HuH-7 (cell line): ENCODE measurements around the gene HMX1.

Experiments
- DNase-seq: peaks from one replicate; pipeline ENCODE4 v3.0.0; 2011; ENCODE audit warnings: low spot score

The HMX1 gene

GRCh38 chr4:8867624-8868320 lies 3.9 kb downstream of the HMX1 start:
- no peak for DNase-seq

DNA sequence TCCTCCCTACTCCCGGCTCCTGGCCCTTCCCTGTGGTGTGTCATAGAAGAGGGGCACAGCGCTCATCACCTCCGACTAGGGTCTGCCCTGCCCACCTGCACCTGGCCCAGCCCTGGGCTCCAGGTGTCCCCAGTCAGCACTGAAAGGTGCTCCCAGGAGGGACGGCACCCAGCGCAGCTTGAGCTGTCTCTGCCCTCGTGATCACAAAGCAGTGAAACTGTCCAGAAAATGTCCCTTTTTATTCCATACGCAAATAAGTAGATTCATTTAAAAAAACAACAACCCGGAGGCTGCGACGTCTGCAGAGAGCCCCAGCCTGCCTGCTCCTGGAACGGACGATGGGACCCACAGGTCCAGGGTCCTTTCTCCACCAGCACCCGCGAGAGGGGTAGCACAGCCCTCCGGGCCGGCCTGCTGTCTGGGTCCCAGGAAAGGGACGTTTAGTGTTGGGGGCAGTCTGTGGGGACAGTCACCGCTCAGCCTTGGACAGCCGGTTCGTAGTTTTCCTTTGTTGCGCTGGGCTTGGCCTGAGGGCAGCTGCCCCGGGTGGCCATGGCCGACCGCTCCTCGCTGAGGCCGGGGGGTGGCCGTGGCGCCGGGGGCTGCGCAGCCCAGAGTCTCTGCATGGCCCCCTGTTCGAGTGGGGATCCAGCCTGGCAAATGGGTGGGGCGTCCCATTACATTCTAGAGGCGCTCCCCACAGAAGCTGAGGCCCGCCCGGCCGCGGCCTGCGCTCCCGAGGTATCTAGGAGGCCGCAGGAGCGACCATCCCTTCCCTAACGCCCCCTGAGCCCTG lies 4.6 kb downstream of the HMX1 start:
- DNase-seq, result no peak

GRCh38 chr4:8866421-8866820 lies 5.2 kb downstream of the HMX1 start:
- DNase-seq, result no peak

DNA sequence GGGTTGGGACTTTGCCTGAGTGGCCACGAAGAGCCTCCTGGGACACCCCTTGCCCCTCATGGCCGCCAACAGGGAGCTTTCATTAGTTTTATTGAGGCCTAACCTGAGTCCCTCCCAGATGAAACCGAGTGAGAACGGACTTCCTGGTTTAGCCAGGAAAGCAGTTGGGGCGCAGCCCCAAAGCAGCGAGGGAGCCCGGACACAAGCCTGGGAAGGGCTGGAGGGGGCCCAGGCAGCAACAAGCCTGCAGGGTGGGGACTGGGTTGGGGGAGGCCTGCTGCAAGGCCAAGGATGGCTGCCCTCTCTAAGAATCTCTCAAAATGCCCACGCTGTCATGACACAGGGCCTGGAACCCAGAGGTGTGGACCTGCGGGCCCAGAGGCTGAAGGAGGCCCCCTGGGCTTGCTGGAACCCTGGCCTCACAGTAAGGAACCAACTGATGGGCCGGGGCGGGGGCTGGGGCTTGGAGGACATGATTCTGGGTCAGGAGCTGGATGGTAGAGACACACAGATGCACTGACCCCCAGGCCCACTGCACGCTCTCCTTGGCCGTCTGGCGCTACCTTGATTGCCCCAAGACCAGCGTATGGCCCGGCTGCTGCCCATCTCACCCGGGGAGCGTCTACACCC lies 5.8 kb downstream of the HMX1 start:
- no peak for DNase-seq

DNA sequence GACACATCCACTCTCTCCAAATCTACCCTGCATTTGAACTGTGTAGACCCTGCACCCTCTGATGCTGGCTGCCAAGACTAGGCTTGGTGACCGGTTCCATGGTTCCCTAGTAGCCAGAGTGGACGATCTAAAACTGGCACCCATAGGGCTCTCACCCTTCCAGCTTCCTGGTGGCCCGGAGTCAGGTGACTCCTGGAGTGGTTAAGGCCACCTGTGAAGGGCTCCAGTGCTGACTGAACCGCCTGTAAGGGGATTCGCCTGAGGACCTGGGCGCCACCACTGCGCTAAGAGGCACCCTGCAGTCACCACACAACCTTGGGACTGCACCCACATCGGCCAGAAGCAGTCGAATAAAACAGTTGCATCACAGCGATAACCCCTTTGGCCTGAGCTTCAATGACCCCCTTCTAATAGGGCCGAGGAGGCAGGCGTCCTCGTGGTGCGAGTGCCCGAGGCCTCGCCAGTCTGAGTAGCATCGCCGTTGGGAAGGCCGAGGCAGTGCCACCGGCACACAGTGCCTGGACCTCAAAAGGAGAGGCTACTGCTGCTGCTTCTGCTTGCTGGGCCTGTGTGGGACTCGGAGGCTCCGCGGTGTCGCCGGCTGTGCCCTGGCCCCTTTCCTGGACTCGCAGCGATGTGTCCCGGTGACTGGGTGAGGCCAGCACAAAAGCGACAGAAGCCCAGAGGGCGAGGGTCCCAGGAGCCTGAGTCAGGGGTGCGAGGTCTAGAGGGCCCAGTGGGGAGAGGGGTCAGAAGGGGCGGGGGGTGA lies 6.5 kb downstream of the HMX1 start:
- DNase-seq, result no peak

DNA sequence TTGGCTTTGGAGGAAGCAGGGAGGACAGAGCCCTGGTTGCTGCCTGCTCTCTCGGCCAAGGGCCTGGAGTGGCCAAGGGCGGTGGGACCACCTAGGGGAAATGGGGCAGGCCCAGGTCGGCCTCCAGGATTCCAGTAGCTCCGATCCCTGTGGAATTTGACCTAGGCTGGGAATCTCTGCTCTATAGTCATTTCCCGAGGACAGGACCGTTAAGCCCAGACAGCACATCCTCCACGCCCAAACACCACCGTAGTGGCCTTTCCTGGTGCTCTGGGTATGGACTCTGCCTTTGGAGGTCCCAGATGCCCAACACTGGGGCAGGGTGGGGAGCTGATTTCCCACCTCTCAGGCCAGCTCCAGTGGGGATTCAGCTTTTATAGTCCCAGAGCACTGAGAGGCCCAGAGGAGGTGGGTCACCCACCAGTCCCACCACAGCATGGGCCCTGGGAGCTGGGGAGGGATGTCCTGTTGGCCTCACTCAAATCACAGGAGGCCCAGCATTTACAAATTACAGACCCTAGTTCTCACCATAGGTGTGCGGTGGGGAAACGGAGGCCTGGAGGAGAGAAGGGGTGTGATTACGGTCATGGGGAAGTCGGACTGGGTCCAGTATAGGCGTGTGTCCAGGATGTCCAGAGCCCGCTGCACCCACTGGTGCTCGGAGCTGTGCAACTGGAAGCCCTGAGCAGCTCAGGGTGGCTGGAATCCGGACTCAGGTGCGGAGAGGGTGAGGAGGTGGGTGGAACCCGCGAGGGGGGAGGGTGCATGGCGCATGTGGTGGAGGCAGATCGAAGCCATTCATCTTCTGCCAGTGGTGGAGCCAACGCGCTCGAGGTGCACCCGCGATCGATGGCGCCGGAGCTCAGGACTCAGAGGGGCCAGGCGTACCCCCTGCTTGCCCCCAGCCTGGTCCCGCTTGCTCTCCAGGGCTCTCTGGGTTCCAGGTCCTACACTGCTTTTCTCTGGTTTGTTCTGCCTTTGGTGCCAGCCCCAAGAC lies 7.7 kb downstream of the HMX1 start:
- no peak for DNase-seq

- no peak for DNase-seq
These were observed 8.6 kb downstream of the HMX1 start for GRCh38 chr4:8862800-8863685.

- no peak for DNase-seq
These were observed 9.3 kb downstream of the HMX1 start for GRCh38 chr4:8862334-8862733.

GRCh38 chr4:8861576-8862295 lies 9.9 kb downstream of the HMX1 start:
- DNase-seq, result no peak

DNA sequence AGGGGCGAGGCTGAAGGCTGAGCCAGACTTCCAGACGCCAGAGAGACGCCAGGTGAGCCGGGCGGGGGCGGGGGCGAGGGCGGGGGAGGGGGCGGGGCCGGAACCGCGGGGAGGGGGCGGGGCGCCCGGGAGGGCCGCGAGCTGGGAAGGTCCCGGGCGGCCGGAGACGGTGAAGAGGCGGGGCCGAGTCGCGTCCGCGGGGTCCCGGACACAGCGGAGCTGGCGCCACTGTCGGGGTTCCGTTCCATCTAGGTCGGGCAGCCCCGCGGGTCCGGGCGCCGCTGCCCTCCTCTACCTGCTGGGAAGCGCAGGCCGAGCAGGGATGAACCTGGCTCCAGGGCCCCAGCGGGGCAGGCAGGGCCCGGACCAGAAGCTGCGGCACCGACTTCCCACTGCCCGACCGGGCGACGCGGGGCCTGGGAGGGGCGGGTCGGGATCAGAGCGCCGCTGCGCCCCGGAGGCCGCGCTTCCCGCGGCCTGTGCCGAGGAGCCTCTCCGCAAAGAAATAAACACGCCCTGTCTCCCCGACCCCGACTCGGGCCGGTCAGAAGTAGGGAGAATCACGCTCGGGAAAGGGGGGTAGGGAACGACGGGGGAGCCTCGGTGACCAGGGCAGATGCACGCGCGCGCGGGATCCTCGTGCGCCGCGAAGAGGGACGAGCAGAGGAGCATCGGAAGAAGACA lies 10.6 kb downstream of the HMX1 start:
- DNase-seq, result no peak

GRCh38 chr4:8860096-8860891 lies 11.3 kb downstream of the HMX1 start:
- no peak for DNase-seq

- no peak for DNase-seq
These were observed 12.0 kb downstream of the HMX1 start for GRCh38 chr4:8859550-8860095.

GRCh38 chr4:8858701-8859210 lies 12.9 kb downstream of the HMX1 start:
- no peak for DNase-seq

- no peak for DNase-seq
These were observed 13.6 kb downstream of the HMX1 start for GRCh38 chr4:8857766-8858700.

DNA sequence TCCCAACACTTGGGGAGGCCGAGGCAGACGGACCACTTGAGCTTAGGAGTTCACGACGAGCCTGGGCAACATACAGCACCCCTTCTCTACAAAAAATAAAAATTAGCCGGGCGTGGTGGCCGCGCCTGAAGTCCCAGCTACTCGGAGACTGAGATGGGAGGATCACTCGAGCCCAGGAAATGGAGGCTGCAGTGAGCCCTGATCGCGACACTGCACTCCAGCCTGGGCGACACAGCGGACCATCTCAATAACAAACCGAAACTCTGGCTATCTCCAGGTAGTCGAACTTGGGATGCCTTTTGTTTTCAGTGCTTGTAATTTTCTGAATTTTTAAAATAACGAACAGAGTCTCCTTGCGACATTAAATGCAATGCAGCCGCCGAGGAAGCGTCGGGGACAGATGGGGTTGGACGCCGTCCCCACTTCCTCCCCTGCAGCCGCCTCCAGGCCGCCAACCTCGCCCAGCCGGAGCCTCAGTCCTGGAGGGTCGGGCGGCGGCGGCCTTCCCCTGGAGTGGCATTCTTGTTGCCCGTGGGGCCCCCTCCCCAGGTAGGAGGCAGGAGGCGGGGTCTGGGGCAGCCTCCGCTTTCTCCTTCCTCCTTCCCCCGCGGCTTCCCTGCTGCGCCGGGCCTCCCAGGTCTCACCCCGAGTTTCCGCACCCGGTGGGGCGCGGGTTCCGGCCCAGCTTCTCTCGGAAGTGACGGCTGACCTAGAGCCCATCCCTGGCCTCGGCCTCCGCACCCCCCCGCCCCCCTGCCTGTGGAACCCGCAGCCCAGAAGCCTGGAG lies 14.6 kb downstream of the HMX1 start:
- no peak for DNase-seq
